Sigmoid colon (tissue), 7 donors: ENCODE measurements around the gene EPSTI1. TPM values are rescaled to one million over a fixed set of nuclear protein-coding genes. Genes with fewer than 3 reads are reported as not detected.

Source experiments
- DNase-seq: peaks from one replicate; pipeline ENCODE4 v3.0.0-alpha.2; 2019
- H3K27ac ChIP-seq, 4 donors: fragments of 200-600 bp; sonication (generic); one replicate each; pipeline ENCODE4 v1.5.1; 2016 to 2019; ENCODE audit warnings: mild to moderate bottlenecking in 1 of 4
- H3K27me3 ChIP-seq, 3 donors: fragments of 200-600 bp; sonication (generic); one replicate each; pipeline ENCODE4 v1.5.1; 2019; ENCODE audit warnings: mild to moderate bottlenecking in 1 of 3
- H3K36me3 ChIP-seq, 4 donors: fragments of 200-600 bp; sonication (generic); one replicate each; pipeline ENCODE4 v1.5.1; 2016 to 2019
- H3K4me1 ChIP-seq, 4 donors: fragments of 200-600 bp; sonication (generic); one replicate each; pipeline ENCODE4 v1.5.1; 2017 to 2019
- H3K4me3 ChIP-seq, 4 donors: fragments of 200-600 bp; sonication (generic); one replicate each; pipeline ENCODE4 v1.5.1; 2017 to 2019; ENCODE audit warnings: mild to moderate bottlenecking in 2 of 4, moderate library complexity in 1 of 4
- H3K9me3 ChIP-seq, 4 donors: fragments of 200-600 bp in 3 of 4; sonication (generic) in 3 of 4; one replicate each; pipeline versions ENCODE4 v1.5.1 to v1.6.1; 2013 to 2019
- EP300 ChIP-seq, 4 donors: sonication (generic); formaldehyde crosslinking; IDR thresholded peaks; one replicate each; pipeline ENCODE4 v1.6.1; 2017; ENCODE audit warnings: antibody characterized with exemption in 4 of 4
- POLR2A ChIP-seq, 2 donors: fragments of 450-650 bp; IDR thresholded peaks; one replicate each; pipeline ENCODE4 v1.6.1; 2016; ENCODE audit warnings: antibody characterized with exemption in 2 of 2, mild to moderate bottlenecking in 2 of 2, moderate library complexity in 2 of 2
- POLR2AphosphoS5 ChIP-seq, 4 donors: sonication (generic); formaldehyde crosslinking; IDR thresholded peaks; one replicate each; pipeline ENCODE4 v1.6.1; 2017; ENCODE audit warnings: antibody characterized with exemption in 4 of 4
- WGBS, 2 donors: extraction: QIAGEN DNeasy Blood & Tissue Kit; methylation state at CpG; one replicate each; pipeline ENCODE4 v1.1.7; 2013; 5-methylcytosine and 5-hydroxymethylcytosine counted together
- intact Hi-C: fragments of 100-400 bp; cut with DNase I; formaldehyde crosslinking; loops from one replicate; pipeline ENCODE4 v1.15.1; 2023
- polyA plus RNA-seq, 3 donors: library from polyadenylated mRNA; stranded (reverse); fragments of 200-250 nt; gene quantifications; one replicate each; pipeline ENCODE4 v1.2.3, GENCODE V29; 2013
- total RNA-seq, 4 donors: library from RNA; depleted of rRNA; stranded (reverse); fragments of >200 nt; gene quantifications; one replicate each; pipeline ENCODE4 v1.1.0, GENCODE V29; 2016
- TF ChIP-seq, protein P1 (sequence below), 4 experiments: fragments of 450-650 bp in 3 of 4; fragments of 200-600 bp in 1 of 4; IDR thresholded peaks; one replicate each; pipeline ENCODE4 v1.5.1; 2016 to 2019; ENCODE audit warnings: antibody characterized with exemption in 4 of 4, mild to moderate bottlenecking in 3 of 4, moderate library complexity in 2 of 4
- donor health status: healthy with polysubstance abuse.
- donor health status: Bipolar disorder and iron deficiency.
- donor health status: healthy.

The EPSTI1 gene
- total and polyA plus RNA-seq, 7 donors: 3.0 to 27.8 (median 6.6) TPM

DNA sequence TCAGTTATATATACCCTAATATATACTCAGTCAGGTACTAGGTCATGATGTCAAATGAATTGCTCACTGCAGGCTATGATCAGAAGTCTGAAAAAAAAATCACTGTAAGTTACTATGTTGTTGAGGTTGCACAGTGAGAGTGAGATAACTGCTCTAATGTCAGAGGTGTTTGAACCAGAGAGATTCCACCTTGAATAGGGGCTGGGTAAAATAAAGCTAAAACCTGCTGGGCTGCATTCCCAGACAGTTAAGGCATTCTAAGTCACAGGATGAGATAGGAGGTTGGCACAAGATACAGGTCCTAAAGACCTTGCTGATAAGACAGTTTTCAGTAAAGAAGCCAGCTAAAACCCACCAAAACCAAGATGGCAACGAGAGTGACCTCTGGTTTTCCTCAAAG is 10.2 kb downstream of the EPSTI1 start:
- no peak for DNase-seq
- TF ChIP-seq, protein P1, sequence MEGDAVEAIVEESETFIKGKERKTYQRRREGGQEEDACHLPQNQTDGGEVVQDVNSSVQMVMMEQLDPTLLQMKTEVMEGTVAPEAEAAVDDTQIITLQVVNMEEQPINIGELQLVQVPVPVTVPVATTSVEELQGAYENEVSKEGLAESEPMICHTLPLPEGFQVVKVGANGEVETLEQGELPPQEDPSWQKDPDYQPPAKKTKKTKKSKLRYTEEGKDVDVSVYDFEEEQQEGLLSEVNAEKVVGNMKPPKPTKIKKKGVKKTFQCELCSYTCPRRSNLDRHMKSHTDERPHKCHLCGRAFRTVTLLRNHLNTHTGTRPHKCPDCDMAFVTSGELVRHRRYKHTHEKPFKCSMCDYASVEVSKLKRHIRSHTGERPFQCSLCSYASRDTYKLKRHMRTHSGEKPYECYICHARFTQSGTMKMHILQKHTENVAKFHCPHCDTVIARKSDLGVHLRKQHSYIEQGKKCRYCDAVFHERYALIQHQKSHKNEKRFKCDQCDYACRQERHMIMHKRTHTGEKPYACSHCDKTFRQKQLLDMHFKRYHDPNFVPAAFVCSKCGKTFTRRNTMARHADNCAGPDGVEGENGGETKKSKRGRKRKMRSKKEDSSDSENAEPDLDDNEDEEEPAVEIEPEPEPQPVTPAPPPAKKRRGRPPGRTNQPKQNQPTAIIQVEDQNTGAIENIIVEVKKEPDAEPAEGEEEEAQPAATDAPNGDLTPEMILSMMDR (IDR thresholded peaks at IDR 0.05): no peak
- no peak for TF ChIP-seq POLR2A (IDR thresholded peaks at IDR 0.05)
- TF ChIP-seq EP300 (IDR thresholded peaks at IDR 0.05): no peak
- TF ChIP-seq POLR2AphosphoS5 (IDR thresholded peaks at IDR 0.05): no peak
- intact Hi-C loops: no loop called here
- Histone ChIP-seq H3K27ac (no peak overlapping the region), H3K9me3 (no peaks in the 10 kb centered on the region), H3K36me3 (no peaks in the 10 kb centered on the region), H3K4me1 (peaks cover 0 to 4% (median 2%) of the 10 kb centered on the region in 4 donors), H3K27me3 (no peaks in the 10 kb centered on the region), H3K4me3 (no peak overlapping the region)
- 30 to 70% methylated on average over 1 of the region's 1 CpG for WGBS, 2 donors

- WGBS, 2 donors: 47 to 70% methylated on average over 3 of the region's 3 CpGs
- H3K4me1 ChIP-seq: peaks cover 0 to 4% (median 3%) of the 10 kb centered on the region in 4 donors
- H3K36me3 ChIP-seq: no peaks in the 10 kb centered on the region
- H3K27ac ChIP-seq: no peak overlapping the region
- no peak for DNase-seq
- H3K9me3 ChIP-seq: no peaks in the 10 kb centered on the region
- TF ChIP-seq POLR2AphosphoS5 (IDR thresholded peaks at IDR 0.05): no peak
- no peak for TF ChIP-seq EP300 (IDR thresholded peaks at IDR 0.05)
- TF ChIP-seq, protein P1 (IDR thresholded peaks at IDR 0.05): no peak
- TF ChIP-seq POLR2A (IDR thresholded peaks at IDR 0.05): no peak
- no peak overlapping the region for H3K4me3 ChIP-seq
- no peaks in the 10 kb centered on the region for H3K27me3 ChIP-seq
- intact Hi-C loops: no loop called here
Observed at GRCh38 chr13:42981317-42981716, 10.7 kb downstream of the EPSTI1 start.

DNA sequence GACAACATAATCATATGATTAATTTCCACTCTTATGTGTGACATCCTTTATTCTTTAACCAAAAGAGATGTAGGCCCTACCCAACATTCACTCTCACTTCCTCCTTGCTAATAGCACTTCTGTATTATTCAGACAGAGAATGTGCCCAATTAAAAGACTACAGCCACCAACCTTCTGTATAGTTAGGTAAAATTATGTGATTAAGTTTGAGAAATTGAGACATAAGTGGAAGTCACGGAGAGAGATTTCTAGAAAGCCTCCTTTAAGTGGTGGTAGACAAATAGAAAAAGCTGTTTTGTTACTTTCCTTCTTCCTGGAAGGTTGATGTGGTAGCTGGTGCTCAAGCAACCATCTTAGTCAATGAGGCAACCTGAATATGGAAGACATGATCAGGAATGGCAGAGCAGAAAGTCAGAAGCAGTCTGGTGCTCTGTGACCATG is 14.8 kb downstream of the EPSTI1 start:
- Histone ChIP-seq H3K36me3 (no peaks in the 10 kb centered on the region), H3K4me3 (no peak overlapping the region), H3K27ac (no peak overlapping the region), H3K9me3 (no peaks in the 10 kb centered on the region), H3K4me1 (peaks cover 0 to 4% (median 0%) of the 10 kb centered on the region in 4 donors), H3K27me3 (no peaks in the 10 kb centered on the region)
- intact Hi-C loops: loop anchor here (10.0 kb wide), 1 partner anchor 382 kb away; no protein-coding TSS in a partner anchor
- no peak for DNase-seq
- TF ChIP-seq, protein P1 (IDR thresholded peaks at IDR 0.05): no peak
- TF ChIP-seq POLR2AphosphoS5 (IDR thresholded peaks at IDR 0.05) (no peak), POLR2A (IDR thresholded peaks at IDR 0.05) (no peak), EP300 (IDR thresholded peaks at IDR 0.05) (no peak)
- 80 to 91% methylated on average over 1 of the region's 1 CpG for WGBS, 2 donors

GRCh38 chr13:42976066-42976465 is 16.0 kb downstream of the EPSTI1 start:
- 89 to 93% methylated on average over 3 of the region's 3 CpGs for WGBS, 2 donors
- no peak for DNase-seq
- intact Hi-C loops: loop anchor here (10.0 kb wide), 1 partner anchor 381 kb away; no protein-coding TSS in a partner anchor
- H3K27ac ChIP-seq: no peak overlapping the region
- no peak for TF ChIP-seq POLR2AphosphoS5 (IDR thresholded peaks at IDR 0.05)
- TF ChIP-seq, protein P1 (IDR thresholded peaks at IDR 0.05): no peak
- peaks cover 0 to 4% (median 0%) of the 10 kb centered on the region in 4 donors for H3K4me1 ChIP-seq
- H3K4me3 ChIP-seq: no peak overlapping the region
- no peaks in the 10 kb centered on the region for H3K9me3 ChIP-seq
- no peaks in the 10 kb centered on the region for H3K27me3 ChIP-seq
- H3K36me3 ChIP-seq: no peaks in the 10 kb centered on the region

DNA sequence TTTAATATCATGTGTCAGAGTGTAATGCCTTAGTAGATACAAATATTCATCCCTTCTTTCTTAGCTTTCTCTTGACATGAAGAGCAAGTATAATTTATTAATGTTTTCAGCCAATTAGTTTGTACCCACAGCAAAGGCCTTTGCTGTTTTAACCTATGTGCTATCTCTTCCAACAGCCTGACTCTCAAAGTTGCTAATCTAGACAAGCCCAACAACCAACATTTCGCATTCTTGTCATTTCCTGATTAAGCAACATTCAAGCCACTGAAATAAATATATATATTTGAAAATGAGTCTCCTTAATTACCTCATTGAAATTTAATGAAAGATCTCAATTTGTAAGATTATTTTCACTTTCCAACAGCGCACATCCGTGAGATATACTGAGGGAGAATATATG is 18.5 kb downstream of the EPSTI1 start:
- no peak for TF ChIP-seq POLR2AphosphoS5 (IDR thresholded peaks at IDR 0.05)
- TF ChIP-seq, protein P1 (IDR thresholded peaks at IDR 0.05): no peak
- TF ChIP-seq EP300 (IDR thresholded peaks at IDR 0.05): no peak
- TF ChIP-seq POLR2A (IDR thresholded peaks at IDR 0.05): no peak
- DNase-seq: no peak
- no peak overlapping the region for H3K27ac ChIP-seq
- no peak overlapping the region for H3K4me3 ChIP-seq
- no peaks in the 10 kb centered on the region for H3K9me3 ChIP-seq
- no peaks in the 10 kb centered on the region for H3K27me3 ChIP-seq
- no peaks in the 10 kb centered on the region for H3K36me3 ChIP-seq
- H3K4me1 ChIP-seq: peaks cover 0 to 10% (median 5%) of the 10 kb centered on the region in 4 donors
- intact Hi-C loops: loop anchor here (5.0 to 10.0 kb wide), 2 partner anchors 379 to 829 kb away; no protein-coding TSS in a partner anchor
- WGBS, 2 donors: 93 to 98% methylated on average over 3 of the region's 3 CpGs
